ENCODE measurements around the gene CAPN15. TPM values are rescaled to one million over a fixed set of nuclear protein-coding genes. Genes with fewer than 3 reads are reported as not detected.

The CAPN15 gene
- total and polyA plus RNA-seq, 9 of the 15 experiments (the other 6 are each of a cell fraction or from before 2014, with no cell fraction given): 0.62 to 111 (median 14.2) TPM

DNA sequence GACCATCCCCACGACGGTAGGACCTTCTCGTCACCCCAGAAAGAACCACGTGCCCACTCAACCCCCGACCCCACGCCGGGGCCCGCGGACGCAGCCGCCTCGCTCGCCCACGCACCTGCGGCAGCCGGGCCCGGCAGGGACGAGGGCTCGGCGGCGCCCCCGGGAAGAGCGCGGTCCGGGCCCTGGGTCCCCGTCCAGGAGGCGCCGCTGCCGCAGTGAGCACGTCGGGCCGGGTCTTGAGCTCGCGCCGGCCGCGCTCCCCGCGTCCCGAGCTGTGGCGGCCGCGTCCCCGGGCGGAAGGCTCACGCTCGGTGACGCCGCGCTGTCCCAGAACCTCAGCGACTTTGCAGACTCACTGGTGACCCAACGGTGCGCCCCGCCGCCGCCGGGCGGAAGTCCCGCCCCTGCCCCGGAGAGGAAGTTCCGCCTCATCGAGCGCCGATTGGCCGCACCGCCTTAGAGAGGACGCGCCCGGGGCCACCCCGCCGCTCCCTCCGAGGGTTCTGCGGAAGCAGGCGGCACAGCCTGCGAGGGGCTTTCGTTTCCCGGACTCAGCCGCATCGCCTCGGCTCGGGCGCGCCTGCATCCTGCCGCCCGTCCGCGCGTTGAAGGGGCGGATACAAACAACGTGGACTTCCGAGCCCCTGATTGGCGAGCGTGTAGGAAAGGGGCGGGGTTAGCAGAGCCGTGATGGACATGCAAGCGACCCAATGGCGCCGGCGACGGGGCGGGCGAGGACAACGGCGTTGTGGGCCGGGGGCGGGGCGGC, 61.6 kb downstream of the CAPN15 start (continued):
- TF ChIP-seq, protein P1, sequence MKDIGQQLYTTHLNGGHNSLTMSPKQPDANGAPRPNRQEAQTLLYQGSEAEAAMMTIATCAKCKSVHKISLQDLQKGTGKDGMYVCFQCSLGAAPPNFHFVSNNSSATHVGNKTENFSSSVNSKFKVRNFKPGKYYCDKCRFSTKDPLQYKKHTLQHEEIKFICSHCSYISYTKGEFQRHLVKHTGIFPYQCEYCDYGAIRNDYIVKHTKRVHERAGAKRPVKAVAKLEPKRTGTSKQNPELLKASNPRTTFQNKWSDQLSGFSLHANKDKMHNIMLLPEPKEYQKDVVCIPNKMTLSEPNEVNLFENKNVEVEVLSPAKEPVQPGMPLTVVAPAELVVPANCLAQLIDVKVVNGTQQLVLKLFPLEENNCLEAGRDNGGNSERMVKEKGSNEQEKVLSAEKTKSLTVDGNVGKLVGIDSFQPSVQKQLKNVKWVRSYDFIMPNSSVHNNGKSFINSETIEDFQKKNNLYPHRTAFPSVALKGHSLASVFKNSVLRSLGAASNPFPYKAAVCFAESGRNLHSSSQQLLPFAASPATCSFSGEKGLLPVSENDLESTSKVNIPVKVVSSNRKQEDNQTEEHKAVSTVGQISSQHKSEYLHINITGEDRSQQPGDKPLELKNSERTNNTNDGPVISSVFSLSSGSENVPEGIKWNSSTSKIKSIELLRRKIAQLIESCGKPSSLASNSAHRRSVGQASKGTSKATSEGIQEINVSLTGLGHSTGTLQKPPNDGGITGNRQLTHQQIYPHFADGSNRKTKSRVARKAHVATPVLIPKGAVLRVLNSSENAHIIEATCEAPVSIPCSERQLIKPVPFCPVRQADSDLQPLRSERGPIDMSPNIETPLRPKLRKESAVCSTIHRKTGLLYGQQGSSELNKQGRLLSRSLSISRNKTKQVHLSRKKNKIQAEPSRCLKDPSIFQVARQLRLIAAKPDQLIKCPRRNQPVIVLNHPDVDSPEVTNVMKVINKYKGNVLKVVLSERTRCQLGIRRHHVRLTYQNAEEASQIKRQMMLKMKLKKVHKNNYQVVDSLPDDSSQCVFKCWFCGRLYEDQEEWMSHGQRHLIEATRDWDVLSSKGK (CRISPR knock-in tag; IDR thresholded peaks at IDR 0.05): no peak
- TF ChIP-seq FOSL1 (tag; conservative IDR thresholded peaks at IDR 0.05): 0 out of 2 replicates have a peak, but pooled peaks have one; percentile 2
- TF ChIP-seq NUFIP1 (IDR thresholded peaks at IDR 0.05; ENCODE audit: partially characterized antibody): no peak
- TF ChIP-seq, protein P2, sequence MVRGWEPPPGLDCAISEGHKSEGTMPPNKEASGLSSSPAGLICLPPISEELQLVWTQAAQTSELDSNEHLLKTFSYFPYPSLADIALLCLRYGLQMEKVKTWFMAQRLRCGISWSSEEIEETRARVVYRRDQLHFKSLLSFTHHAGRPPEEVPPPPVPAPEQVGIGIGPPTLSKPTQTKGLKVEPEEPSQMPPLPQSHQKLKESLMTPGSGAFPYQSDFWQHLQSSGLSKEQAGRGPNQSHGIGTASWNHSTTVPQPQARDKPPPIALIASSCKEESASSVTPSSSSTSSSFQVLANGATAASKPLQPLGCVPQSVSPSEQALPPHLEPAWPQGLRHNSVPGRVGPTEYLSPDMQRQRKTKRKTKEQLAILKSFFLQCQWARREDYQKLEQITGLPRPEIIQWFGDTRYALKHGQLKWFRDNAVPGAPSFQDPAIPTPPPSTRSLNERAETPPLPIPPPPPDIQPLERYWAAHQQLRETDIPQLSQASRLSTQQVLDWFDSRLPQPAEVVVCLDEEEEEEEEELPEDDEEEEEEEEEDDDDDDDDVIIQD (CRISPR knock-in tag; IDR thresholded peaks at IDR 0.05): no peak
- no peak for TF ChIP-seq IFI16 (CRISPR knock-in tag; IDR thresholded peaks at IDR 0.05)
- no peak for TF ChIP-seq RFX7 (CRISPR knock-in tag; IDR thresholded peaks at IDR 0.05)
- TF ChIP-seq, protein P3, sequence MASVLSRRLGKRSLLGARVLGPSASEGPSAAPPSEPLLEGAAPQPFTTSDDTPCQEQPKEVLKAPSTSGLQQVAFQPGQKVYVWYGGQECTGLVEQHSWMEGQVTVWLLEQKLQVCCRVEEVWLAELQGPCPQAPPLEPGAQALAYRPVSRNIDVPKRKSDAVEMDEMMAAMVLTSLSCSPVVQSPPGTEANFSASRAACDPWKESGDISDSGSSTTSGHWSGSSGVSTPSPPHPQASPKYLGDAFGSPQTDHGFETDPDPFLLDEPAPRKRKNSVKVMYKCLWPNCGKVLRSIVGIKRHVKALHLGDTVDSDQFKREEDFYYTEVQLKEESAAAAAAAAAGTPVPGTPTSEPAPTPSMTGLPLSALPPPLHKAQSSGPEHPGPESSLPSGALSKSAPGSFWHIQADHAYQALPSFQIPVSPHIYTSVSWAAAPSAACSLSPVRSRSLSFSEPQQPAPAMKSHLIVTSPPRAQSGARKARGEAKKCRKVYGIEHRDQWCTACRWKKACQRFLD (CRISPR knock-in tag; IDR thresholded peaks at IDR 0.05): no peak
- TF ChIP-seq ZNF224 (CRISPR knock-in tag; IDR thresholded peaks at IDR 0.05): no peak
- no peak for TF ChIP-seq NELFE (IDR thresholded peaks at IDR 0.05; ENCODE audit: insufficient read depth, insufficient read length)
- peak; percentile 33; the same call in 1 of the 2 replicates for TF ChIP-seq SMAD4 (CRISPR knock-in tag; conservative IDR thresholded peaks at IDR 0.05)
- no peak for TF ChIP-seq TAF15 (IDR thresholded peaks at IDR 0.05; ENCODE audit: low read depth, low read length)
- TF ChIP-seq POLR2G (IDR thresholded peaks at IDR 0.05; ENCODE audit: low read depth, low read length): peak; percentile 96
- TF ChIP-seq CXXC5 (CRISPR knock-in tag; IDR thresholded peaks at IDR 0.05): peak; percentile 63
- TF ChIP-seq, protein P4, sequence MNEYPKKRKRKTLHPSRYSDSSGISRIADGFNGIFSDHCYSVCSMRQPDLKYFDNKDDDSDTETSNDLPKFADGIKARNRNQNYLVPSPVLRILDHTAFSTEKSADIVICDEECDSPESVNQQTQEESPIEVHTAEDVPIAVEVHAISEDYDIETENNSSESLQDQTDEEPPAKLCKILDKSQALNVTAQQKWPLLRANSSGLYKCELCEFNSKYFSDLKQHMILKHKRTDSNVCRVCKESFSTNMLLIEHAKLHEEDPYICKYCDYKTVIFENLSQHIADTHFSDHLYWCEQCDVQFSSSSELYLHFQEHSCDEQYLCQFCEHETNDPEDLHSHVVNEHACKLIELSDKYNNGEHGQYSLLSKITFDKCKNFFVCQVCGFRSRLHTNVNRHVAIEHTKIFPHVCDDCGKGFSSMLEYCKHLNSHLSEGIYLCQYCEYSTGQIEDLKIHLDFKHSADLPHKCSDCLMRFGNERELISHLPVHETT (CRISPR knock-in tag; conservative IDR thresholded peaks at IDR 0.05 in 1 of 2, IDR thresholded peaks at IDR 0.05 in 1 of 2): peak in 1 of 2 experiments; percentile 89; a peak in 1 of 4 replicates
- TF ChIP-seq, protein P5, sequence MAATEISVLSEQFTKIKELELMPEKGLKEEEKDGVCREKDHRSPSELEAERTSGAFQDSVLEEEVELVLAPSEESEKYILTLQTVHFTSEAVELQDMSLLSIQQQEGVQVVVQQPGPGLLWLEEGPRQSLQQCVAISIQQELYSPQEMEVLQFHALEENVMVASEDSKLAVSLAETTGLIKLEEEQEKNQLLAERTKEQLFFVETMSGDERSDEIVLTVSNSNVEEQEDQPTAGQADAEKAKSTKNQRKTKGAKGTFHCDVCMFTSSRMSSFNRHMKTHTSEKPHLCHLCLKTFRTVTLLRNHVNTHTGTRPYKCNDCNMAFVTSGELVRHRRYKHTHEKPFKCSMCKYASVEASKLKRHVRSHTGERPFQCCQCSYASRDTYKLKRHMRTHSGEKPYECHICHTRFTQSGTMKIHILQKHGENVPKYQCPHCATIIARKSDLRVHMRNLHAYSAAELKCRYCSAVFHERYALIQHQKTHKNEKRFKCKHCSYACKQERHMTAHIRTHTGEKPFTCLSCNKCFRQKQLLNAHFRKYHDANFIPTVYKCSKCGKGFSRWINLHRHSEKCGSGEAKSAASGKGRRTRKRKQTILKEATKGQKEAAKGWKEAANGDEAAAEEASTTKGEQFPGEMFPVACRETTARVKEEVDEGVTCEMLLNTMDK (IDR thresholded peaks at IDR 0.05; ENCODE audit: borderline replicate concordance, insufficient read depth, low read depth, low read length, poor library complexity, severe bottlenecking): no peak

Measured in K562 (cell line).